Measurements from ENCODE around the gene CHRNG.

Gene CHRNG

DNA sequence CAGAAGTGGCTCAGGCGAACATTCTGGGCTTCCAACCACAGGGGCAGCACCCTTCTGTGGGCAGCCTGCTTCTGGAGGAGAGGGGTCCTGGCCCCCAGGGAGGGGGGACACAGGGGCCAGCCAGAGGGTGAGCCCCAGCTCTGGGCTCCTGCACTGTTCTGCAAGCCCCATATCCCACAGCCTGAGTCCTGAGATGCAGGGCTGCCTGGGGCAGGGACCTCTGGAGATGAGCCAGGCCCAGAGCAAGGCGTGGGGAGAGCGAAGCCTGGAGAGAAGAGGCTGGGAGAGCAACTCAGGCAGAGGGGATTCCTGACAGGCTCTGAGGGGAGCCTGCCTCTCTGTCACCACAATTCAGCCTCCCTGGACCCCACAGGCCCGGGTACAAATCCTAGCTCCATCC, 32.8 kb upstream of the CHRNG start:
- no peak for DNase-seq (ENCODE audit: low read depth)

DNA sequence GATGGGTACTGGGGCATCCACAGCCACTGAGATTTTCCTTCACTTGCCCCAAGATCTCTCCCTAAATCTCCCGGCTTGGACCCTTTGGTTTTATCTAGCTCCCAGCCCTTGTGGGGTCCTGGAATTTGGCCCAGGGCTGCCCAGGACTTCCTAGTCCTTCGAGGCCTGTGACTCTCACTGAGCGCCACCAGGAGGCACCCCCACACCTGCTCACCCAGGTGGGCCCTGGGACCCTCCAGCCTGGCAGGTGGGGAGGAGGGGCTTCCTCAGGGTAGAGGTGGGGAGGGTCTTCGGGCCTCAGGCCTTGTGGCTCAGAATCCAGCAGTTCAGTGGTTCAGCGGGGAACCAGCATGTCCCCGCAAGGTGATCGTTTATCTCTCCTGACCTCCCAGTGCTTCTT, 31.2 kb upstream of the CHRNG start:
- DNase-seq (ENCODE audit: low read depth), result no peak

DNA sequence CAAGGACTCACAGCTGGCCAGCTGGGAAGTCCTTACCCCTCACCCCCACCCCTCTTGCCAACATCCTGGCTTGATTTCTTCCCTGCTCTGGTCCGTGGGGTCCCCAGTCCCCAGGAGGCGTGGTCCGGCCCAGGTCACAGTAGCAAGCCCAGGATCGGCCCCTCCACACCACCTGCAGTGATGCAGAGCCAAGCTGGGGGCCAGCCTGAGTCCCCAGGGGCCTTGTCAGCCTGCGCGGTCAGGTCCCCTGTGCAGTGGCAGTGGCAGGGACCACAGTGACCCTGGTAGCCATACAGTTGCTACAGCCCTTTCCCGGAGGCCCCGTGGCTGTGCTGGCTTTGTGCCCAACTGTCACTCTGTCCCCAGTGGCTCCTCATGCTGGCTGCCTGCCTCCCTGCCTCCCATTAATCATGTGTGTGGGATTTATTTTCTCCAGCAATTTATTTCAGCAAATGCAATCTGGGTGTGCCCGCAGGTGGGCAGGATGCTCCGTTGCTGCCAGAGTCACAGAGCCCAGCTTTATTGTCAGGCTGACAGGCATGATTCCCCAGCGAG, 28.1 kb upstream of the CHRNG start:
- no peak for DNase-seq (ENCODE audit: low read depth)

DNA sequence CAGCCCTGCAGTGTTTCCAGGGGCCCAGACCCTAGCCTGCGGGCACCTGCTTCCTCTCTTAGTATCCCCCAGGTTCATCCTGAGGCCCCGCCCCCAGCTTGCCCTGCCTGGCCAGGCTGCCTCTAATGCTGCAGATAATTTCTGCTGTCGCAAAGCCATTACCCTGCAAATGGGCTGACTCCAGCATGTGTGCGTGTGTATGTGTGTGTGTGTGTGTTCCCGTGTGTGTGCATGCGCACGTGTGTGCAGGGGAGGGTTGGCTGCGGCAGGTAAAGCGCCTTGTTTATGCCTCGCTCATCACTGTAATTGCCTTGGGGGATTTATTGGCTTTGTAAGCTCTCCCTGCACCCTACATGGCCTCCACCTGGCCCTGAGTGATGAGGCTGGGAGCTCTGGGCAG, 26.9 kb upstream of the CHRNG start:
- DNase-seq (ENCODE audit: low read depth), result no peak

DNA sequence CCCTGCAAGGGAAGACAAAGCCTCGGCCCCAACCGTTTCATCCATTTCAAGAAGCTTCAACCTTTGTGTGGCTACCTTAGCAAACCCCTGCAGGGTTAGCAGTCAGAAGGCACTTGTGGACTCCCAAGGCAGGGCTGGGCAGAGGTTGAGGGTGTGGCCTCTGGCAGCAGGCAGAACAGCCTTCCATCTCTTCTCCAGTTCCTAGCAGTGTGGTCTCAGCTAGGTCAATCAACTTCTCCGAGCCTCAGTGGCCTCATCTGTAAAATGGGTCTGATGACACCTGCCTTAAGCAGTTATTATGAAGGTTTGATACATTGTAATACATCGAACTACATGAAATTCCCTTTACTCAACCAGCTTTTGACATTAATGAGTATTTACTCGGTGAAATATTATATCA, 26.1 kb upstream of the CHRNG start:
- DNase-seq (ENCODE audit: low read depth), result no peak

GRCh38 chr2:232515639-232516038, 23.9 kb upstream of the CHRNG start:
- DNase-seq (ENCODE audit: low read depth), result no peak

GRCh38 chr2:232516551-232516950, 22.9 kb upstream of the CHRNG start:
- no peak for DNase-seq (ENCODE audit: low read depth)

GRCh38 chr2:232518844-232519243, 20.6 kb upstream of the CHRNG start:
- no peak for DNase-seq (ENCODE audit: low read depth)

DNA sequence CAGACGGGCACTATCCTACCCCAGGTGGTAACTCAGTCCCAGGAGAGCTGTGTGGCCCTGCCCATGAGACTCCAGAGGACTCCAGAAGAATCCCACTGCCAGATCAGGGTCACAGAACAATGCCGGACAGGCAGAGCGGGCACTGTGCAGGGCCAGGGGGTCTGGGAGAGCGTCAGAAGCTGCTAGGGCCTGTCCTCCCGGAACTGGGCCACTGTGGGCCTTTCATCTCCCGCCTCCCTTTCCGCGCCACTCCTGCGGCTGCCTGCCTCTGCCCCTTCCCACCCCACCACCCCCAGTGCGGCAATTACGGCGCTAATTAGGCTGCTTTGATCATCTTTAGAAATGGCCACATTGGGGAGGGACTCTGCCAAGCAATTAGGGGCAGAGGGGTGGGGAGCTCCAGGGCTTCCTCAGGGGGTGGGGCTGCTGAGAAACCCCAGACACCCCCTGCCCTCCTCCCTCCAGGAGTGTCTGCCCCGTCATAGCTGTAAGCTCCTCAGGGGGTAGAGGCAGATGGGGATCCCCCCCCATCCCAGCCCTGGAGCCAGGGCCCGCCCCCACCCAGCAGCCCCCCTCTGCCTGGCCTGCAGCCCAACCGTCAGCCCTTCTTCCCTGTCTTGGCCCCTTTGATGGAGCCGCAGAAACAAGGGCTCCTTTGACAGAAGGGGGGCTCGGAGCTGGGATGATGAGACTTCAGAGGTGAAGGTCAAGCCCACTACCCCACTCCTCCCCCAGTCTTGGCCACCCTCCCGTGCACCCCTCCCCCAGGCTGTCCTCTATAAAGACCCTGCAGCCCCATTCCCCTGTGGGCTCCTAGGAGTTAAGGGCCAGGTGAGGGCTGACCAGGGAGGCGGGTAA, 19.7 kb upstream of the CHRNG start, which contains the start of gene PRSS56:
Gene PRSS56 (plus strand): TSS at position 808 of the 858 bp plus-strand sequence. CDS start 211 bp downstream, outside the sequence.
- no peak for DNase-seq (ENCODE audit: low read depth)

- DNase-seq (ENCODE audit: low read depth), result no peak
Measured at GRCh38 chr2:232520489-232520888, 19.0 kb upstream of the CHRNG start.

GRCh38 chr2:232521098-232521497, 18.4 kb upstream of the CHRNG start:
- DNase-seq (ENCODE audit: low read depth), result no peak

GRCh38 chr2:232521959-232522622, 17.4 kb upstream of the CHRNG start:
- no peak for DNase-seq (ENCODE audit: low read depth)

GRCh38 chr2:232522623-232523401, 16.7 kb upstream of the CHRNG start:
- DNase-seq (ENCODE audit: low read depth), result no peak

DNA sequence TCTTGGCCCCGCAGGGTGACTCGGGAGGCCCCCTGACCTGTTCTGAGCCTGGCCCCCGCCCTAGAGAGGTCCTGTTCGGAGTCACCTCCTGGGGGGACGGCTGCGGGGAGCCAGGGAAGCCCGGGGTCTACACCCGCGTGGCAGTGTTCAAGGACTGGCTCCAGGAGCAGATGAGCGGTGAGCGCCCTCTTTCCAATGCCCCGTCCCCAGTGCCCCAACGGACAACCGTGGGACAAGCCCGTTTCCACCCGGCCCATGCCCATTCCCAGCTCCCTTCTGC, 16.1 kb upstream of the CHRNG start:
- DNase-seq (ENCODE audit: low read depth), result no peak

DNA sequence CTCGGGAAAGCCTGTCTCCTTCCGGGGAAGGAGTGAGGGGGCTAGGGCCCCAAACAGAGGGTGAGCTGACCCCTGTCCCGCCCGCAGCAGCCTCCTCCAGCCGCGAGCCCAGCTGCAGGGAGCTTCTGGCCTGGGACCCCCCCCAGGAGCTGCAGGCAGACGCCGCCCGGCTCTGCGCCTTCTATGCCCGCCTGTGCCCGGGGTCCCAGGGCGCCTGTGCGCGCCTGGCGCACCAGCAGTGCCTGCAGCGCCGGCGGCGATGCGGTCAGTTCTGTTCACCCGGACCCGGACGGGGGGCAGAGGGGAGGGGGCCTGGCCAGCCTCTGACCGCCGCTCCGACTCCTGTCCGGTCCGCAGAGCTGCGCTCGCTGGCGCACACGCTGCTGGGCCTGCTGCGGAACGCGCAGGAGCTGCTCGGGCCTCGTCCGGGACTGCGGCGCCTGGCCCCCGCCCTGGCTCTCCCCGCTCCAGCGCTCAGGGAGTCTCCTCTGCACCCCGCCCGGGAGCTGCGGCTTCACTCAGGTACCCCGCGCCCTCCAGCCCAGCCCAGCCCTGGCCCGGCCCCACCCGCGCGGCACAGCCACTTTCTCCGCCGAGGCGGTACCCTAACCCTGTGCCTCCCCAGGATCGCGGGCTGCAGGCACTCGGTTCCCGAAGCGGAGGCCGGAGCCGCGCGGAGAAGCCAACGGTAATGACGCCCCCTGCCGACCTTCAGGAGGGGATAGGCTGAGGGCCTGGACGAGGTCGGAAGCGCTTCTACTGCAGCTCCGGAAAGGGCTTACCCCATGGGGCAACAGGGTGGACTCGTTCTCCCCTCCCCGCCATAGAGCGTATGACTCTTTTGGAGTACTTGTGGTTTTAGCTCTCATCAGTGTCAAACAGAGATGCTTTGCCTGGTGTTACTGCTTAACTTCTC, 15.6 kb upstream of the CHRNG start:
- peak; percentile 50 for DNase-seq (ENCODE audit: low read depth)

DNA sequence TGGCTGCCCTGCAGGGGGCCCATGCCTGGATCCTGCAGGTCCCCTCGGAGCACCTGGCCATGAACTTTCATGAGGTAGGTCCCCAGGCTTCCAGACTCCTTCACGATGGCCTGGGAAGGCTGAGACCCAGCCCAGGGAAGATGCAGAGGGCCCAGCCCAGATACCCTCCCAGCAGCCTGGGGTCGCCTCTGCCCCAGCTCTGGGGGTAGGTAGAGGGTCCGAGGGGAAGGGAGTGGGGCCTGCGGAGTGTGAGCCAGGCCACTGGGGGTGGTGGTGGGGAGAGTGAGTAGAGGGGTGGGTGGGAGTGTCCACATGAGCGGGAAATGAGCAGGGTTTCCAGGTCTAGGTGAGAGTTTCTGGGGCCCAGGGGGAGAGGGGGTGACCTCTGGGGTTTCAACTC, 14.7 kb upstream of the CHRNG start:
- DNase-seq (ENCODE audit: low read depth), result no peak

GRCh38 chr2:232525199-232525598, 14.3 kb upstream of the CHRNG start:
- no peak for DNase-seq (ENCODE audit: low read depth)

DNA sequence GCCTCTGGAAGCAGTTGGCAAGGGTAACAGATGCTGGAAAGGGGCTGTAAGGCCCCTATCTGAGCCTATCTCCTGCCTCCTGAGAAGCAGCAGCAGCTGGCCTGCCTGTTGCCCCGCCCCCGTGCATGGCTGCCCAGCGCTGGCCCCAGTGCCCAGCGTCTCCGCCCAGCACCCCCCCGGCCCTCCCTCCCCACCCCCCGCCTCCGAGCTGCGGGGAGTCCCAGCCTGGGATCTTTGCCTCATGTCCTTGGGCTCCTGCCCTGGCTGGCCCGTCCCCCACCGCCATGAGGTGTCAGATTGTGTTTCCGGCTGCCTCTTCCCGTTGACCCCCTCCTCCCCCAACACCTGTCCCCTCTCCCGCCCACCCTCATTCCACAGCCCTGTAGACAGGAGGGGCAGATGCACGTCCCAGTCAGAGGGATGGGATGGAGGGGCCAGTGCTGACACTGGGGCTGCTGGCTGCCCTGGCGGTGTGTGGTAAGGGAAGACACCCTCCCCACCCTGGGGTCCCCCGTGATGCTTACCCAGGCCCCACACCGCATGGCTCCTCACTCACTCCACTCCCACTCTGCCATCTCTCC, 13.6 kb upstream of the CHRNG start, which contains the start of gene CHRND:
Gene CHRND (plus strand): TSS at position 370 of the 581 bp plus-strand sequence. CDS start 56 bp downstream, at position 426.
- no peak for DNase-seq (ENCODE audit: low read depth)

DNA sequence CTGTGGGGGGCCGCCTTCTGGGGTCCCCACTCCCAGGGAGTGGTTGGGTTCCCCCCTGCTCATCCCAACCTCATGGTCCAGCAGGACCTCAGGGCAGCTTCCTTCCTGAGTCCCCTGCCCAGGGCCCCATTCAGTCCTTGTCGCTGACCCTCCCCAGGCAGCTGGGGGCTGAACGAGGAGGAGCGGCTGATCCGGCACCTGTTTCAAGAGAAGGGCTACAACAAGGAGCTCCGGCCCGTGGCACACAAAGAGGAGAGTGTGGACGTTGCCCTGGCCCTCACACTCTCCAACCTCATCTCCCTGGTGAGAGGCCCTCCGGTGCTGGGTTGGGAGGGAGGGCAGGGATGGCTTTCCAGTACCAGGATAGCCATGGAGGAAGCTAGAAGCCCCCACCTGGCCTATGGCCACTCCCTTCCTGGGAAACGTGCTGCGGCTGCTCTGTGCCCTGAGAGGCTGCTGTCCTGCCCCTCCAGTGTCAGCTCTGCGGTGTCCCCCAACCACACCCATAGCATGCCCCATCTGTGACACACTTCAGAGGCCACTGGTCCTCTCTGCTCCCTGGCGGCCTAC, 13.0 kb upstream of the CHRNG start:
- DNase-seq (ENCODE audit: low read depth), result no peak

DNA sequence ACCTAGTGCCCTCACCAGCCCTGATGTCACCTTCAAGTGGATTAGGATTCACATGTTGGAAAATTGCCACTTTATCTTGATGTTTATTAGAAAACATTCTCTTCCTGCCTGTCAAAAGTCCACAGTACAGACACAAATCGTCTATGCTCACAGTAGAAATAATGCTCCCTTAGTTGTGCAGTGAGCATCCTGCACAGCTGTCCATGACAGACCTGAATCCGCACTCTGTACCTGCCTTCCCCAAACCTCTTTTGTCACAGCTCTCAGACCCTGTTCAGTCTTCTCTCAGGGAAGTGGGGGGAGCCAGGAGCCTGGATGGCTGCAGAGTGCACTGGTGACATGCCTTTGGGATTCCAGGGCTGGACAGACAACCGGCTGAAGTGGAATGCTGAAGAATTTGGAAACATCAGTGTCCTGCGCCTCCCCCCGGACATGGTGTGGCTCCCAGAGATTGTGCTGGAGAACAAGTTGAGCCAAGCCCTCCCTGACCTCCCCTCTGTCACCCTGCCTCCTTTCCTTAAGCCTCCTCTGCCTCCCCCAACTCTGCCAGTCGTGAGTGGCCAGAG, 11.5 kb upstream of the CHRNG start:
- DNase-seq (ENCODE audit: low read depth), result no peak
